Measurements from ENCODE around the gene RTRAF.

- TF ChIP-seq POLR2A (IDR thresholded peaks at IDR 0.05), result no peak
- TF ChIP-seq CTCF (IDR thresholded peaks at IDR 0.05), result no peak
Observed at GRCh38 chr14:51993285-51993920, 4.1 kb downstream of the RTRAF start.

All from right lobe of liver (tissue), 4 donors.